ENCODE results near the gene RAPGEF3. TPM values are rescaled to one million over a fixed set of nuclear protein-coding genes. Genes with fewer than 3 reads are reported as not detected.

RAPGEF3 gene
- total and polyA plus RNA-seq, 2 of the 8 experiments (the other 6 are each of a cell fraction or from before 2014, with no cell fraction given): 5.0 to 9.4 TPM

DNA sequence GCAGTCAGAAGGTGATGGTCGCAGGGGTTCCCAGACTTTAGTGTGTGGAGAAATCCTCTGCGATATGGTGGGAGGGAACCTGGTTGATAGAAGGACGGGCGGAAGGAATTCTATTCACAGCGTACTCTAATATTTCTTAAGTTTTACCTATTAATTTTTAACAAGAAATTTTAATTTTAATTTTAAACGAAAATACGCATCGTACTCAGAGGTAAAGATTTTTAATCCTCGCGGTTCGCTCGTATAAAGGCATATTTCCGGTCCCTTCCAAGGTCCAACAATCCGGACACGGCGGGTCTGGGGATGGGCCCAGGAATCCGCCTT lies 14.0 kb upstream of the RAPGEF3 start:
- peaks cover 7 to 14% (median 11%) of the 10 kb centered on the region in 4 experiments for H3K4me1 ChIP-seq (replicated peaks in 1 of 4; ENCODE audit: control insufficient read depth in 3 of 4, insufficient read depth in 4 of 4, low read length in 3 of 4)
- TF ChIP-seq RXRA (IDR thresholded peaks at IDR 0.05; ENCODE audit: insufficient read depth, low read depth, low read length) (no peak), NRF1 (IDR thresholded peaks at IDR 0.05; ENCODE audit: low read depth, low read length) (no peak), ATF2 (IDR thresholded peaks at IDR 0.05; ENCODE audit: low read length) (no peak), SRF (IDR thresholded peaks at IDR 0.05; ENCODE audit: low read depth, low read length) (no peak), RAD21 (IDR thresholded peaks at IDR 0.05 in 1 of 2, conservative IDR thresholded peaks at IDR 0.05 in 1 of 2; ENCODE audit: low read depth in 2 of 2, low read length in 2 of 2) (no peak)
- TF ChIP-seq, protein P1, sequence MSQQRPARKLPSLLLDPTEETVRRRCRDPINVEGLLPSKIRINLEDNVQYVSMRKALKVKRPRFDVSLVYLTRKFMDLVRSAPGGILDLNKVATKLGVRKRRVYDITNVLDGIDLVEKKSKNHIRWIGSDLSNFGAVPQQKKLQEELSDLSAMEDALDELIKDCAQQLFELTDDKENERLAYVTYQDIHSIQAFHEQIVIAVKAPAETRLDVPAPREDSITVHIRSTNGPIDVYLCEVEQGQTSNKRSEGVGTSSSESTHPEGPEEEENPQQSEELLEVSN (IDR thresholded peaks at IDR 0.05): no peak
- no peaks in the 10 kb centered on the region for H3K79me2 ChIP-seq (ENCODE audit: control insufficient read depth in 1 of 2, insufficient read depth in 2 of 2, low read length in 2 of 2)
- no peaks in the 10 kb centered on the region for H3K79me1 ChIP-seq (ENCODE audit: low read depth, low read length)
- no peak overlapping the region for H3K18ac ChIP-seq (ENCODE audit: extremely low read depth, low read length)
- peaks cover 0 to 3% of the 10 kb centered on the region in 2 experiments for H4K20me1 ChIP-seq (replicated peaks in 1 of 2; ENCODE audit: control insufficient read depth in 1 of 2, insufficient read depth in 2 of 2, low read length in 2 of 2)
- H2BK20ac ChIP-seq (ENCODE audit: low read length): no peak overlapping the region
- H3K27ac ChIP-seq (ENCODE audit: low read depth, low read length): no peak overlapping the region
- H2BK5ac ChIP-seq (ENCODE audit: low read depth, low read length): no peak overlapping the region
- peak overlapping the region; percentile 21 to 91 (median 40); a peak in 6 of 8 replicates for H3K4me3 ChIP-seq (ENCODE audit: extremely low read depth in 1 of 4, insufficient read depth in 2 of 4, low read depth in 3 of 4, low read length in 4 of 4)
- no peak overlapping the region for H3K56ac ChIP-seq (replicated peaks; ENCODE audit: insufficient read length, low read depth, low read length)
- ChIA-PET POLR2A (ENCODE audit: partially characterized antibody) (interaction anchor here (0.9 to 10.5 kb wide), 10 partner anchors 9 to 57 kb away, joined by 3 to 79 read pairs (median 7); partner anchors contain the start of gene RAPGEF3), CTCF (ENCODE audit: partially characterized antibody) (interaction anchor here (0.8 to 58.8 kb wide), 9 partner anchors 9 to 98 kb away, joined by 3 to 2442 read pairs (median 5); partner anchors contain the start of genes ENDOU, RAPGEF3 and RPAP3)
- peaks cover 0 to 17% (median 8%) of the 10 kb centered on the region in 4 experiments; a peak in 4 of 7 replicates for H3K27me3 ChIP-seq (replicated peaks in 1 of 4; ENCODE audit: control insufficient read depth in 3 of 4, extremely low read depth in 1 of 4, insufficient read depth in 3 of 4, low read length in 3 of 4)
- H2BK120ac ChIP-seq (replicated peaks; ENCODE audit: low read depth, low read length): no peak overlapping the region
- FAIRE-seq: no peak
- no peak overlapping the region for H3K23ac ChIP-seq (ENCODE audit: insufficient read length)
- H3K36me3 ChIP-seq (ENCODE audit: control insufficient read depth in 2 of 4, insufficient read depth in 4 of 4, low read length in 3 of 4): no peaks in the 10 kb centered on the region
- no peak overlapping the region for H4K5ac ChIP-seq (ENCODE audit: insufficient read length, low read depth, low read length)
- no peak overlapping the region for H2AK5ac ChIP-seq (ENCODE audit: low read depth, low read length)
- peak overlapping the region; percentile 61 for H3K4me2 ChIP-seq (ENCODE audit: insufficient read depth in 1 of 2, low read depth in 2 of 2, low read length in 2 of 2)
- H3K23me2 ChIP-seq (ENCODE audit: low read depth, low read length): peaks cover 2% of the 10 kb centered on the region; the same call in 1 of the 2 replicates
- no peak overlapping the region for H4K91ac ChIP-seq (replicated peaks; ENCODE audit: insufficient read length, low read length)
- H3K14ac ChIP-seq (ENCODE audit: insufficient read length): no peak overlapping the region
- no peak overlapping the region for H2AFZ ChIP-seq (ENCODE audit: low read length)
- no peak for DNase-seq (ENCODE audit: low read depth in 1 of 2, low spot score in 2 of 2)
- H2BK15ac ChIP-seq (ENCODE audit: low read length): no peak overlapping the region
- H2BK12ac ChIP-seq (ENCODE audit: low read depth, low read length): no peak overlapping the region
- WGBS, 2 experiments (ENCODE audit: extremely low coverage in 1 of 2, insufficient coverage in 1 of 2, insufficient read length in 1 of 2, insufficient replicate concordance in 2 of 2, low coverage in 1 of 2, low lambda C conversion rate in 2 of 2, missing lambda C conversion rate in 1 of 2): 35% methylated on average over 12 of the region's 17 CpGs; no CpG with 5 or more reads in 1 of the 2 experiments
- no peak overlapping the region for H3K9ac ChIP-seq (replicated peaks in 1 of 4; ENCODE audit: extremely low read depth in 1 of 4, low read depth in 3 of 4, low read length in 3 of 4)
- no peak overlapping the region for H4K8ac ChIP-seq (ENCODE audit: extremely low read depth, insufficient read depth, low read length)
- no peaks in the 10 kb centered on the region for H3K9me3 ChIP-seq (ENCODE audit: insufficient read depth in 2 of 2, low read depth in 1 of 2, low read length in 1 of 2)
- H3K4ac ChIP-seq (replicated peaks; ENCODE audit: insufficient read length, low read depth, low read length): no peak overlapping the region

Data from H1 (cell line).